HPDE6-E6E7 (cell line): ENCODE data around the gene CHST2.
"Not testable (repeated sequence)": the region's sequence is repeated elsewhere in the genome, so short reads cannot be mapped to it uniquely, and the experiment has no call there.

Experiments
- DNase-seq: peaks from one replicate; pipeline ENCODE4 v3.0.0; 2011; ENCODE audit warnings: missing footprints; ENCODE audit errors: extremely low spot score

Gene CHST2, protein sequence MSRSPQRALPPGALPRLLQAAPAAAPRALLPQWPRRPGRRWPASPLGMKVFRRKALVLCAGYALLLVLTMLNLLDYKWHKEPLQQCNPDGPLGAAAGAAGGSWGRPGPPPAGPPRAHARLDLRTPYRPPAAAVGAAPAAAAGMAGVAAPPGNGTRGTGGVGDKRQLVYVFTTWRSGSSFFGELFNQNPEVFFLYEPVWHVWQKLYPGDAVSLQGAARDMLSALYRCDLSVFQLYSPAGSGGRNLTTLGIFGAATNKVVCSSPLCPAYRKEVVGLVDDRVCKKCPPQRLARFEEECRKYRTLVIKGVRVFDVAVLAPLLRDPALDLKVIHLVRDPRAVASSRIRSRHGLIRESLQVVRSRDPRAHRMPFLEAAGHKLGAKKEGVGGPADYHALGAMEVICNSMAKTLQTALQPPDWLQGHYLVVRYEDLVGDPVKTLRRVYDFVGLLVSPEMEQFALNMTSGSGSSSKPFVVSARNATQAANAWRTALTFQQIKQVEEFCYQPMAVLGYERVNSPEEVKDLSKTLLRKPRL

DNA sequence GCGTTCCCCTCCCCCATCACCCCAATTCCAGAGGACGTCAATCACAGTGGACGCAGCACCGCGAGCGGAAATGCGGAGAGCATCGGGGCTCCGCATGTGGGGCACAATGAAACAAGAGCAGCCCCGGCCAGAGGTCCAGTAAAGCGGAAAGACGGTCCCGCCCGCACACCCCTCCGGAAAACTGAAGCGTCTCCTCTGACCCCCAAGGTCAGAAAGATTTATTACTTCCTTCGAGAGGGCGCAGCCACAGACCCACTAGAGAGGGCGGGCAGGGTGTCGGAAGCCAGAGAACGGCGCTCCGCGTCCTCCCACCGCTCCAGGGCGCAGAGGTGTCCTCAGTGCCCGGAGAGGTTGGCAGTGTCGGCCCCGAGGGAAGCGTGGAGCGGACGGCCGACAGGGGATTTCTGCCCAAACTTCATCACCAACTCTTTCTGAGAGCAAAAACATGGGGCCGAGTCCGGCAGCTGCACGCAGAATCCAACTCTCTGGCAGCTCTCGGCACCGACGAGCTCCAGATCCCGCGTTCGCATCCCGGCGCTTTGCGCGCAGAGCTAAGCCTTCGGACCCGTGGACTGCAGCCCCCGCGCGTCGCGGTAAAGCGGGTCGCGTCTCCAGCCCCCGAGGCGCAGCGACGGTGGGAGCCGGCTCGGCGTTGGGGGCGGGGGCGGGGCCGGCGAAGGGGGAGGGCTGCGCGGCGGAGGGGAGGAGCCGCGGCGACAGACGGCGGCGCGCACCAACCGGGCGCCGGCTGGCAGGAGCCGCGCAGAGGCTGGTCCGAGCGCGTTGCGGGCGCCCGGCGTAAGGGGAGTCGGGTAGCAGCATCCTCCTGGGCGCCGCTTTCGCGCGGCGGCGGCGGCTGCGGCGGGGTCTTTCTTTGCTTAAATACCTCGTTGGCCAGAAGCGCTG, at the start of gene CHST2:
CHST2 (plus strand) TSS at position 763 of the 906 bp plus-strand sequence. CDS start 1,046 bp downstream, outside the sequence.
- peak; percentile 70 for DNase-seq

DNA sequence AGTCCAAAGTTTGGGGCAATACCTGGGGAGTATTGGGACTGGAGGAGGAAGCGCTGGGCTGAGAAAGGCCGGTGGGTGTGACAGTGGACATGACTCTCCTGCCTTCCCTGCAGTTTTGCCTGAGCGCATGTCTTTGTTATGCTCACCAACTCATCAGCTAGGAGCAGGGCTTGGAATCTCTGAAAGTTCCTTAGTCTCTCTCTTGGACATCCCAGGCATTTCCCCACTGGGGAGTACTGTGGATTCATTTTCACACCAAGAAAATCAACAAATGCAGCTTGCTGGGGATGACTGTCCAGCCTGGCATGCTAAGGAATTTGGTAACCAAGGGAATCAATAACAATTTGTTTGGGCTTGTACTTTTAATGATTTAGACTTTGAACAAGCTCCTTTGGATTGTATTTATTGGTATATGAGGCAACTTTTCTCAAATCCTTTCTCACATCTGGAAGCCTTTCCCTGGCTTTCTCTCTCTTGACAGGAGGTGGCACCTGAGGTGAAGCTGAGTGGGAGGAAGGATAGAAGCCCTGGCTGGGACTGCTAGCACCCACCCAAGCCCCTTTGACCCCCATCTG, 48.5 kb upstream of the CHST2 start:
- peak; percentile 43 for DNase-seq

DNA sequence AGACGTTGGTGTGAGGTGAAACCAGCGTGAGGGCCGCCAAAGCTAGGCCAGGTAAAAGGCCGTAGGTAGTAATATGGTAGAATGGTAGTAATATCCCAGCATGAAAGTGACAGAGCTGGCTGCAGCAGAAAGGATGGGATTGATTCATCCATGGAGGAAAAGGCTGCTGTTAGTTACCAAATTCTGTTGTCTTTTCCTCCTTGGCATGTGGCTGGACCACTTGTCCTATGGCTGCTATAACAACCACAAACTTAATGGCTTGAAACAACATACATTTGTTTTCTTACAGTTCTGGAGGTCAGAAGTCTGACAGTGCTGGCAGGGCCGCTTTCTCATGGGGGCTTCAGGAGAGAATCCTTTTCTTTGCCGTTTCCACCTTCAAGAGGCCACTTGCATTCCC, 47.8 kb upstream of the CHST2 start:
- DNase-seq = no peak

DNA sequence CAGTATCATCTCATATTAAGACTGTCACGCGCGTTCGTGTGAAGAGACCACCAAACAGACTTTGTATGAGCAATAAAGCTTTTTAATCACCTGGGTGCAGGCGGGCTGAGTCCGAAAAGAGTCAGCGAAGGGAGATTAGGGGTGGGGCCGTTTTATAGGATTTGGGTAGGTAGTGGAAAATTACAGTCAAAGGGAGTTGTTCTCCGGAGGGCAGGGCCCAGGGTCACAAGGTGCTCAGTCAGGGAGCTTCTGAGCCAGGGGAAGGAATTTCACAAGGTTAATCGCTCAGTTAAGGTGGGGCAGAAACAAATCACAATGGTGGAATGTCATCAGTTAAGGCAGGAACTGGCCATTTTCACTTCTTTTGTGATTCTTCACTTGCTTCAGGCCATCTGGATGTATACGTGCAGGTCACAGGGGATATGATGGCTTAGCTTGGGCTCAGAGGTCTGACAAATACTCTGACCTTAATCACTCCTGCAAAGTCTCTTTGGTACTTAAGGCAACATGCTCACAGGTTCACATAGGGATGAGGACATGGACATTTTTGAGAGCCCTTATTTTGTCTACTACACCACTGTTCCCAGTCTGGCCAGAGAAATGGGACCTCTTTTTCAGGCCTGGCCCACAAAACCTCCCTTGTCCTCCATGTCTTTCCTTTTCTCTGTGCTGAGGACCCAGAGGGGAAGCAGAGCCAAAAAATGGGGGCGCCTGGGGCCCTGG, 47.1 kb upstream of the CHST2 start:
- DNase-seq = not testable (repeated sequence)

DNA sequence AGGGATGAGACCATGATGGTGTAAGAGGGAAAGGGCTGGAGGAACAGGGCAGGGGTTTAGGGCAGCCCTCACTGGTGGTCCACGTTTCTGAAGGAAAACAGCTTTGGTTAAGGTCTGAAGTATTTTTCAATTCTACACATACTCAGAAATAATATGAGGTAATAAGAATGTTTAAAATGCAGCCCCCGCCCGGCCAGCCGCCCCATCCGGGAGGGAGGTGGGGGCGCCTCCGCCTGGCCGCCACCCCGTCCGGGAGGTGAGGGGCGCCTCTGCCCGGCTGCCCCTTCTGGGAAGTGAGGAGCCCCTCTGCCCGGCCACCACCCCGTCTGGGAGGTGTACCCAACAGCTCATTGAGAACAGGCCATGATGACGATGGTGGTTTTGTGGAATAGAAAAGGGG, 46.0 kb upstream of the CHST2 start:
- not testable (repeated sequence) for DNase-seq

DNA sequence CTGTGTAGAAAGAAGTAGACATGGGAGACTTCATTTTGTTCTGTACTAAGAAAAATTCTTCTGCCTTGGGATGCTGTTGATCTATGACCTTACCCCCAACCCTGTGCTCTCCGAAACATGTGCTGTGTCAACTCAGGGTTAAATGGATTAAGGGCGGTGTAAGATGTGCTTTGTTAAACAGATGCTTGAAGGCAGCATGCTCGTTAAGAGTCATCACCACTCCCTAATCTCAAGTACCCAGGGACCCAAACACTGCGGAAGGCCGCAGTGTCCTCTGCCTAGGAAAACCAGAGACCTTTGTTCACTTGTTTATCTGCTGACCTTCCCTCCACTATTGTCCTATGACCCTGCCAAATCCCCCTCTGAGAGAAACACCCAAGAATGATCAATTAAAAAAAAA, 45.6 kb upstream of the CHST2 start:
- DNase-seq = not testable (repeated sequence)

DNA sequence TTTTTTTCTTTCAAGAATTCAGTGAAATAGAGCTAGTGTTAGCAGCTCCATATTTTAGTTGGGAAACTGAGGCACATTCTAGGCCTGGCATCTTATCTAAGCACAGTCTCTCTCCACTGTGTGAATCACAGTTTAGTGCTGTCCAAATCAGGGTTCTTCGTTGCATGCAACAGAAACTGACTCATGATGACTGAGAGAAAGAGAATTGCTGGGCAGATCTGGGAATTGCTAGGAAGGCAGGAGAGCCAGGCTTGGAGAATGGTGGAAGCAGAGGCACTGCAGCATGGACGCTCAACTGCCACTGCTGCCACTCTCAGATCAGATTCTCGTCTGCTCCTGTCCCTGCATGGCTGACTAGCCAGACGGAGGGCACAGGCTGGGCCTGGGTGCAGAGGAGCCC, 40.7 kb upstream of the CHST2 start:
- peak; percentile 36 for DNase-seq

DNA sequence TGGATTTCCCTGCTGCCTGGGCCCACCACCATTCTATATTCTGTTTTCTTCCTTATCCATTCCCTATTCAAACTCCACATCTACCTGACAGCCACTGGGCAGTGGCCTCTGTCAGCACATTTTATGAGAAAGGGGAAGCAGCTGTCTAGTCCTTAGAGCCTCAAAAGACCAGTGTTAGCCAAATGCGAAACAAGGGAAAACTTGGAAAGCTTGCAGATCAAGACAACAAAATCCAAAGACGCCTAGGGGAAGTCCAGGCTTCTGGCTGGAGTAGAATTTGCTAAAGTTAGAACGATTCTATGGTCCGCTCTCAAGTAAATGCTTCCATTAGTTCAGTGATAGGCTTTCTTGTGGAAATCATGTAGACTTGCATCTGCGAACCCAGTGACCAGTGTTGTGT, 39.4 kb upstream of the CHST2 start:
- no peak for DNase-seq

DNA sequence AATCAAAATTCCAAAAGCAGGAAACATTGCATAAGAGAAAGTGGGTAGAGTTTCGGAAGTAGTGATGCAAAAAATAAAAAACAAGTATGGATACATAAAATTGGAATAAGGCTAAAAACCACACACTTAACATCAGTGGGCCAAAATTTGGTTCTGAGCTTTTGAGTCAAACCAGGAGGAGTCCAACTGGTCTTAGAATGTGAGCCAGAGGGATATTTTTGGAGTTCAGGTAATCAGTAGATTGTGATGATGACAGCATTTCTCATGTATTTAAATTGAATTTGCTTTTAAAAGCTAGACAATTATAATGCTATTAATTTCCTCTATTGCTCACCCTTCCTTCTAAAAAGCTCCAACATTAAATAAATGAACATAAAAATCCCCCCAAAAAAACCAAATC, 38.2 kb upstream of the CHST2 start:
- DNase-seq = no peak

DNA sequence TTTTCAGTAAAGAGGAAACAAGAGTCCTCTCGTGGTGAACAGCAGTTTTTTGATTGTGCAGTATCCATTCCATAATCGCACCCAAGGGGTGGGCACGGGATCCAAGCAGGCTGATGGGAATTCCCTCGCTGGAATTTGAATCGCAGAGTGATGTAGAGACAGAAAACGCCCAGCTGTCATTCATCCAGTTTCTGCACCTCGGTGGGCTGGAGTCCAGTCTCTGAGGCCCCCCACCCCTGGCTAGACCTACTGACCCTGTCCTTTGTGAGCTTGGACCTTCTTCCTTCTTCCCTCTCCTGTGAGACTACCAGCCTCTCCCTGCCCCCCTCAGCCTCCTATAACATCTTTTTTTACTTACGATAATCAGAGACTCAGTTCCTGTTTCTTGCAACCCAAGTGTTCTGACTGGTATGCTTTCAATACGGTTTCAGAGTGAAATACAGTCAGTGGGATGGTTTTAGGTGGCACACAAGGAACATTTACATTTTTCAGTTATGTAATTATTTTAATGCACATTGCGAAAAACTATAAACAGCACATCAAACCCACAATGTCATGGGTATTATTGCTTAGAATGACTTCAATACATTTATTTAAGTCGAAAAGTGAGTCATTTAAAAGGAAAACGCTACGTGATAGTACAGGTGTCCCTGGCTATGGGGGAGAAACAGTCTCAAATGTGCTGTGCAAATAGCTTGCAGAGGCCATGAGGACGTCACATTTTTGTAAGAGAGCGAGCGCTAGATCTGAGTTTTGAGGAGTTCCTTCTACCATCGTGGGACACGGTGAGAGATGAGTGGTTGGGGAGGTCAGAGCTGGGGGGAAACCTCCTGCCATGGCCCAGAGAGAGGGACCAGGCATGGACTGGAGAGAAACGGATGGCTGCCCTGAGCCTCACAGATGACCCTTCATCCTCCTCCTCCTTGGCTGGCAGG, 37.5 kb upstream of the CHST2 start:
- no peak for DNase-seq

DNA sequence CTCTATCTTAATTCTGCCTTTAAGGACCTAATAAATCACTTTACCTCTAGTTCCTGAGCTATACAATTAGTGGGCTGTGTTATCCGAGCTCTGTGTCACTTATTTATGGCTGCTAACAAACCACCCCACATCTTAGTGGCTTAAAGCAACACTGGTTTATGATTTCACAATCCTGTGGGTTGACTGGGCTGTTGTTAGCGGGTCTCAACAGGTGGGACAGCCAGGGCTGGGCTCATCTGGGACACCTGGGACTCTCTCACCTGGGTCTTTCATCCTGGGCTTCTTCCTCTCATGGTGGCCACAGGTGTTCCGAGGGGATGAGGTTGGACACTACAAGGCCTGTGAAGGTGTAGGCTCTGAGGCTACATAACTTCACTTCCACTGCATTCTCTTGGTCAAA, 35.8 kb upstream of the CHST2 start:
- DNase-seq = no peak

DNA sequence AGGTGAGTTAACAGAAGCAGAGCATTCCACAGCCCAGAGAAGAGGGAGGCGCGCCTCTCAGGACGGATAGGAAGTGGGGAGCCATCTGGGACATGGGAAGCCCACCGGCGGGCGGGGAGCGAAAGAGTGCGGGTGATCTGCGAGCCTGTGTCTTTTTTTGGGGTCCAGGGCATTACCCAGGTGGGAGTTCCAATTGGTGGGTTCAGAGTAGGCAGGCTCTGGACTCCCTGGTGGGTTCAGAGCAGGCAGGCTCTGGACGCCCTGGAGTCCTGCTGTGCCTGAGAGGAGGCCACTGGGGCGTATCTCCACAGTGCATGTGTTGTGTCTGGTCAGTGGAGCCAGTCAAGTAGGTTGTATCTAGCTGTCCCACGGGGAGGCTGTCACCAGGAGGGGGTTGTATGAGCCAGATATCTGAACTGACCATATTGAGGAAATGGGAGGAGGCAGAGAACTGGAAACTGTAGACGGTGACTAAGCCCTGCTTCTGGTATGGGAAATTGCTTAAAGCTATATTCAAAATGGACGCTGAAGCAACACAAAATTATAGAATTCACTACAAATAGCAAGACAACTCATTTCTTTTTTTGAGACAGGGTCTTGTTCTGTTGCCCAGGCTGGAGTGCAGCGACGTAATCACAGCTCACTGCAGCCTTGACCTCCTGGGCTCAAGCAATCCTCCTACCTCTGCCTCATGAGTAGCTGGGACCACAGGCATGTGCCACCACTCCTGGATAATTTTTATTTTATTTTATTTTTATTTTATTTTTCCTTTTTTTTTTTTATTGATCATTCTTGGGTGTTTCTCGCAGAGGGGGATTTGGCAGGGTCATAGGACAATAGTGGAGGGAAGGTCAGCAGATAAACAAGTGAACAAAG, 34.5 kb upstream of the CHST2 start:
- peak; percentile 27 for DNase-seq

DNA sequence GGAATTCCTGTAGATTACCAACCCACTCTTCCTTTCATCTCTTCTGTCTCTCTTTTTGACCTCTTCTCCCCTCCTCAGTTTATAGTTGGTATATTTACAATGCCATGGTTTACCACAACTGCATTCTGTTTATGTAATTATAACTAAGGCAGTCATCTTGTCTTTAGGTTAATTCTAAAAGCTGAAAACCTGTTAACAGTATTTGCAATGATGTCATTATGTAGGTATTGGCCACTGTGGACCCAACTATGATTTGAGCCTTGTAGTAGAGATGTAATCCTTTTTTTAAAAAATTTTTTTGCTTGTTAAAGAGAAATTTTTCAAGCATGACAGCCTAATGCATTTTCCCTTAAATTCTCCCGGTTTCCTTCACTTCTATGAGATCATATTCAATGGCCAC, 30.7 kb upstream of the CHST2 start:
- no peak for DNase-seq

DNA sequence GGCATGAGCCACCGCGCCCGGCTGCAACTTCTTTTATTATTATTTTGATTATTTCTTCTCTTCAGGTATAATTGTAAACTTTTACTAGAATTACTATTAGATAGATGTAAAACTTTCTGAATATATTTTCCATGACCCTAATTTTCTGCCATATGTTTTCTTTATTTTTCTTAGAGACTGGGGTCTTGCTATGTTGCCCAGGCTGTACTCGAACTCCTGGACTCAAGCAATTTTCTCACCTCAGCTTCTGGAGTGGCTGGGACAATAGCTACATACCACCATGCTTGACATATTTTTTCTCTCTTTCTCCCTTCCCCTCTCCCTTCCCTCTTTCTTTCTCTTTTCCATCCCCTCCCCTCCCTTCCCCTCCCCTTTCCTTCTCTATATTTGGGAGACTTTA, 29.6 kb upstream of the CHST2 start:
- no peak for DNase-seq

DNA sequence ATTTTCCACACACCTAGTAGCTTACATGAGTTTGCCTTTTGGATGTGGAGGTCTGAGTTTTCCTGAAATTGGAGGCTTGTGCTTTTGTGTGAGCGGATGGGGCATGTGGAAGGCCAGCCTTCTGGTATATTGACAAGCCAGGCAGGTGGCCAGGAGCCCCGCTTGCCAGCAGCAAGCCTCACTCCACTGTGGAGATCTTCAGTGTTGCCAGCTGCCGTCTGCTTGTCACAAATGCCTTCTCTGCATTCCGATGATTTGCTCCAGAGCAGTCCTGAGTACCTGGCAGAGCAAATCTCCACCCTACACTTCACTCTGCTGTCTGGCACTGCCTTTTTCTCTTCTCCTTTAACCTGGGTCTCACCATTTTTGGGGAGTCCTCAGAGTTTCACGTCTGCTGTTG, 29.1 kb upstream of the CHST2 start:
- DNase-seq = no peak

DNA sequence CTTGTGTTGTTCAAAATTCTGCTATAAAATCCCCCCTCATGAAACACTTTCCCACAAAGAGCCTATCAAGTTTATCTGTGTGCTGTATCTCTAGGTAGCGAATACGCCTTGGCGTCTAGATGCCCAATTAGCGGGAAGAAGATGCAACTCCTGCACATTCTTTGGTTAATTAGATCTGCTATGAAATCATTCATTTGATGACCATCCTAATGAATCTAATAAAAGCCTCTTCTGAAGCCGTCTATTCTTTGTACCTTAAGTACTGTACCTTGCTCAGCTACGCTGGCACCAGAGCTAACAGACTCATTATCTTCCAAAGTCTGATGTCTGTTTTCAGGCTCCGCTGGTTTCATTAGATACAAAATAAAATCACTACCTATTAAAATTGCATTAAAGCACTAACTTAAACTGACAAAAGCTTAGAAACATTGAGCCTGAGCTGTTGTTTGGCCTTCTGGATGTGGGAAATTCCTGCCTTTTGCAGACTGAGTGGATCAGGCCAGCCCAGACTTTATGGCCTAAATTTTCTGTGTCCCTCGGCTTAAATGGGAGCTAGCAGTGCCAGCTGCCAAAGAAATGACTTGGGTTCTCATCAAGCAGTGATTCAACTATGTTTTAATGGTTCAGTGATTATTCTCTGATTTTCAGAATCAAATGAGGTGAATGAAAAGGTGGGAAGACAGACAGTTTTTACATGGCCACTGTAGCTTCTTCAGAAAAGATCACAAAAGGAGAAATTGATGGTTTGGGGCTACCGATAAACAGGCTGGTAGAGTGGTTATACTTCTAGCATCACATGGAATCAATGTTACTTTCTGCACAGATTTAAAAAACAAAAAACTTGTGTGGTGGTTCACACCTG, 28.4 kb upstream of the CHST2 start:
- no peak for DNase-seq

DNA sequence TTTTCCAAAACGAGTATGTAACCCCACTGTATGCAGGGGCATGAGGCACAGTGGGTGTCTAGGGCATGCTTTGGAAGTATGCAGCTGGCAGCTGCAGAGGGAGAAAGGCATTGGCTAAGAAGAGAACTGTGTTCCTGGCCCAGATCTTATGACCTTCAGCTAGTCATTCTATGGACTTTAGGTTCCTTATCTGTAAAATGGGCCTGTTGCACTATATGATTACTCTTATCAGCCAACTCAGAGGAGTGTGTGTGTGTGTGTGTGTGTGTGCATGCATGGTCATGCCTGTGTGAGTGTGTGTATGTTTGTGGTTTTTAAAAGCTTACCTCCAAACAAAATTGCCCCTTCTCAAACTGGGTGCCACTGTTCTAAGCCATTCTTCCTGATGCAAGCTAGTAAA, 27.4 kb upstream of the CHST2 start:
- DNase-seq = no peak

DNA sequence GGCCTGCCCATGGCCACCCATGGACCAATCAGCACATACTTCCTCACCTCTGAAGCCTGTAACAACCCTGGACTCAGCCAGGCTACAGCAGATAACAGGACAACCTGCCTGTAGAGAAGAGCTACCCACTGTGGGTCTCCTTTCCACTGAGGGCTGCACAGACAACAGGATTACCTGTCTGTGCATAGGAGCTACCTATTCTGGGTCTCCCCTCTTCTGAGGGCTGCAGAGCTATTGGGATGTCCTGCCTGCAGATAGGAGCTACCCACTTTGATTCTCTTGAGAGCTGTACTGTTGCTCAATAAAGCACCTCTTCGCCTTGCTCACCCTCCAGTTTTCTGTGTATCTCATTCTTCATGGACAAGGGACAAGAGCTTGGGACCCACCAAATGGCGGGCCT, 23.8 kb upstream of the CHST2 start:
- no peak for DNase-seq
